Lower leg skin (tissue), 3 donors: ENCODE results near the gene KCNC3.

ENCODE experiments used
- POLR2A ChIP-seq, 2 donors: fragments of 450-650 bp; IDR thresholded peaks; one replicate each; pipeline ENCODE4 v1.6.1; 2016 to 2017; ENCODE audit warnings: antibody characterized with exemption in 2 of 2, mild to moderate bottlenecking in 1 of 2, moderate library complexity in 1 of 2
- TF ChIP-seq, protein P1 (sequence below), 3 donors: fragments of 450-650 bp; IDR thresholded peaks; one replicate each; pipeline ENCODE4 v1.5.1; 2016; ENCODE audit warnings: antibody characterized with exemption in 3 of 3, mild to moderate bottlenecking in 3 of 3, moderate library complexity in 2 of 3

DNA sequence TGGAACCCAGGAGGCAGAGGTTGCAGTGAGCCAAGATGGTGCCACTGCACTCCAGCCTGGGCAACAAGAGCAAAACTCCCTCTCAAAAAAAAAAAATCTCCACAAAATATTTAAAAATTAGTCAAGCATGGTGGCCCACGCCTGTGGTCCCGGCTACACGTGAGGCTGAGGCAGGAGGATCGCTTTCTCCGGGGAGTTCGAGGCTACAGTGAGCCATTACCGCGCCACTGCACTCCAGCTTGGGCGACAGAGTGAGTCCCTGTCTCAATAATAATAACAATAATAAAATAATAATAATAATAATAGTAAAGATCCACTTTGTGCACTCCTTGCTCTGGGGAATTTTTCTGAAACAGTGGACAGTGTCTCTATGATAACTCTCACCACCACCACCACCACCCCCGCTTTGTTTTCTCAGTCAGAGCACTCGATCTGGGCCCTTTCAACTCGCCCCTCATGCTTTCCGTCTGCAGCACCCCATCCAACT, 27.6 kb upstream of the KCNC3 start:
- TF ChIP-seq, protein P1, sequence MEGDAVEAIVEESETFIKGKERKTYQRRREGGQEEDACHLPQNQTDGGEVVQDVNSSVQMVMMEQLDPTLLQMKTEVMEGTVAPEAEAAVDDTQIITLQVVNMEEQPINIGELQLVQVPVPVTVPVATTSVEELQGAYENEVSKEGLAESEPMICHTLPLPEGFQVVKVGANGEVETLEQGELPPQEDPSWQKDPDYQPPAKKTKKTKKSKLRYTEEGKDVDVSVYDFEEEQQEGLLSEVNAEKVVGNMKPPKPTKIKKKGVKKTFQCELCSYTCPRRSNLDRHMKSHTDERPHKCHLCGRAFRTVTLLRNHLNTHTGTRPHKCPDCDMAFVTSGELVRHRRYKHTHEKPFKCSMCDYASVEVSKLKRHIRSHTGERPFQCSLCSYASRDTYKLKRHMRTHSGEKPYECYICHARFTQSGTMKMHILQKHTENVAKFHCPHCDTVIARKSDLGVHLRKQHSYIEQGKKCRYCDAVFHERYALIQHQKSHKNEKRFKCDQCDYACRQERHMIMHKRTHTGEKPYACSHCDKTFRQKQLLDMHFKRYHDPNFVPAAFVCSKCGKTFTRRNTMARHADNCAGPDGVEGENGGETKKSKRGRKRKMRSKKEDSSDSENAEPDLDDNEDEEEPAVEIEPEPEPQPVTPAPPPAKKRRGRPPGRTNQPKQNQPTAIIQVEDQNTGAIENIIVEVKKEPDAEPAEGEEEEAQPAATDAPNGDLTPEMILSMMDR (IDR thresholded peaks at IDR 0.05): no peak
- no peak for TF ChIP-seq POLR2A (IDR thresholded peaks at IDR 0.05)
